T-helper 9 cell (primary cell): ENCODE results near the gene CCR9.
"Not testable (repeated sequence)": the region's sequence is repeated elsewhere in the genome, so short reads cannot be mapped to it uniquely, and the experiment has no call there.

Source experiments
- DNase-seq: peaks from one replicate; pipeline ENCODE4 v3.0.0-alpha.2; 2020
- total RNA-seq, 2 donors: gene quantifications; one replicate each; lab custom pipeline; 2026; lab: John Stamatoyannopoulos, UW

The CCR9 gene, protein sequence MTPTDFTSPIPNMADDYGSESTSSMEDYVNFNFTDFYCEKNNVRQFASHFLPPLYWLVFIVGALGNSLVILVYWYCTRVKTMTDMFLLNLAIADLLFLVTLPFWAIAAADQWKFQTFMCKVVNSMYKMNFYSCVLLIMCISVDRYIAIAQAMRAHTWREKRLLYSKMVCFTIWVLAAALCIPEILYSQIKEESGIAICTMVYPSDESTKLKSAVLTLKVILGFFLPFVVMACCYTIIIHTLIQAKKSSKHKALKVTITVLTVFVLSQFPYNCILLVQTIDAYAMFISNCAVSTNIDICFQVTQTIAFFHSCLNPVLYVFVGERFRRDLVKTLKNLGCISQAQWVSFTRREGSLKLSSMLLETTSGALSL
- total RNA-seq, result 9.4 to 48.1 reads per million in 2 donors

DNA sequence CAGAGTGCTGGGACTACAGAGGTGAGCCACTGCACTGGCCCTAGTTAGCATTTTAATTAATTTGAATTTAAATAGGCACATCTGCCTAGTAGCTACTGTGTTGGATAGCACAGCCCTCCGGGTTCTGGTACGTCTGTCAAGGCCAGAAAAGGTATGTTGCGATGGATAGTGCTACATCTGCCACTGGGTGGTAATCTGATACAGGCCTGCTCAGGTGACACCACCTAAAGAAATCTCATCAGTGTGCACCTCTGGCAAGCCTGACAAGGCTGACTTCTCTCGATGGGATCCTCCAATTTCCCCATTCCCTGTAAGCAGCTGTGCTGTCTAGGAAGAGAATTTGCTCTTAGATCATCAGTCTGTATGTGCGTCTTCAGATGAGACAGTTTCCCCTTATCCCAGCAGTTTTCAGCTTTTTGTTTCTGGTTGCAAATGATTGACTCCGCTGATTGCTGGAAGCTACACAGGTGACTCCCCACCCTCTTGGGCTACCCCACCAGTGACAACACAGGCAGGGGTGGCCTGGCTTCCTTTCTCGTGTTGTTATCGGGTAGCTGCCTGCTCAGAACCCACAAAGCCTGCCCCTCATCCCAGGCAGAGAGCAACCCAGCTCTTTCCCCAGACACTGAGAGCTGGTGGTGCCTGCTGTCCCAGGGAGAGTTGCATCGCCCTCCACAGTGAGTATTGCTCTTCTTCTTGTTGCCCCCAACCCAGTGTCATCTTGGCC, at the start of gene CCR9:
CCR9 (plus strand) TSS at position 565 of the 727 bp plus-strand sequence. CDS start 8,391 bp downstream, outside the sequence.
- no peak for DNase-seq

- no peak for DNase-seq
Measured at GRCh38 chr3:45838466-45838865, 47.9 kb upstream of the CCR9 start.

DNA sequence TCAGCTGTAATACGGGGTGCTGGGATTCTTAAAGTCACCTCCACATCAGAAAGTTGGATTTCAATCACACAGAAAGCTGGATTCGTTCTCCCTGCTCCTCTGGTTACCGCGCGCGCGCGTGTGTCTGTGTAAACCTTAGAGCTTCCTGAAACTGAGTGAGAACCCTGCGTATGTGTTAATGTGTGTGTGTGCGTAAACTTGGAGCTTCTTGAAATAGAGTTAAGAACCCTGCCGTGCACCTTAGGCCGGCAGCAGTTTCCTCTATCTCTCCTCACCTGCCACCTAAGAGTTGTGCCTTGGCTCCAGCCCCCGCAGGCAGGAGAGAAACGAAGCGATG, 45.0 kb upstream of the CCR9 start:
- DNase-seq, result no peak

DNA sequence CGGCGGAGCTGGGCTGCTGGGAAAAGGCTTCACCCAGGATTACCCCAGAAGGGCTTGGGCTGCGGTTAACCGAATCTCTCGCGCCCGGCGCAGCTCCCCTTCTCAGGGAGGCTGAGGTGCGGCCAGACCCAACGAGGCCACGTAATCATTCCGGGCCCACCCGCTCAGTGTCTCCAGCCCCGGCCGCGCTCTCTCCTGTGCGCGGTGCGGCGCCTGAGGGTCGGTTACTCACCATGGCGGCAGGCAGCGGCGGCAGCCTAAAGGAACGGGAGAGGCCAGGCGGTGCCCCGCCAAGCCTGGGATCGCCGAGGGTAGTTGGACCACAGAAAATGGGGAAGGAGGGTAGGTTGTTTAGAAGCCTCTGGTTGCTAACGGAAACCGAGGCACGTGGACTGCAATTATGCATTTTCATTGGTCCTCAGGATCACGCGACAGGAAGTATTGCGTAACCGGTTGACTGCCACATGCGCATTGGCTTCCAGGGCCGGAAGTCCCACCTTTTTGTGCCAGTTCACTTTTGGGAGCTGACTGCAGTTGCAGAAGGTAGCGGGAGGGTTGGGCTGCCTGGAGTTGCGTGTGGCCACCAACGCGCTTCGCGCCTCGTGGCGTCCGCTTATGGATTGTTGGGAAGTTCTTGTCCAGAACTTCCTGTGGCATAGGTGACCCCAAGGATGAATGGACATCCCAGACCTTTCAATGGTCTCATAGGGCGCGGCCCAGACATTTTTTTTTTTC, 44.4 kb upstream of the CCR9 start, which contains the start of gene LZTFL1:
LZTFL1 (minus strand) TSS at position 363 of the 735 bp plus-strand sequence; CDS start at position 235, 128 bp downstream.
- peak; percentile 79 for DNase-seq

- DNase-seq, result no peak
Measured at GRCh38 chr3:45842851-45843625, 43.3 kb upstream of the CCR9 start.

GRCh38 chr3:45844616-45845015, 41.7 kb upstream of the CCR9 start:
- DNase-seq, result no peak

DNA sequence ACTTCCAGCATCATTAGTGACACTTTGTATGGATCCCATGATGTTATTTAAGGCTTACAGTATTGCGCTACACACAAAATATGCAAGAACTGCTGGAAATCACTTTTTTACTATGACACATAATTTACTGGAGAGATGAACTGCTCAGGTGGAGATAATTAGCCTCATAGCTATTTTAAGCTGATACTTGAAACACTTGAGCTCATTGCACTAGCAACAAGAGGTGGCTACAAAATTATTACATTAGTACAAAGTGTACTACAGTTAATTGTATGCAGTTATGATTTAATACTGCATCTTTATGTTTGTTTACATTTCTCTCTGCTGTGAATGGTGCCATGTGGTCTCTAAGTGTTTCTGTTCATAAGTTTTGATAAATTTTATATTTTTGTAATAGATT, 38.0 kb upstream of the CCR9 start:
- DNase-seq, result no peak

DNA sequence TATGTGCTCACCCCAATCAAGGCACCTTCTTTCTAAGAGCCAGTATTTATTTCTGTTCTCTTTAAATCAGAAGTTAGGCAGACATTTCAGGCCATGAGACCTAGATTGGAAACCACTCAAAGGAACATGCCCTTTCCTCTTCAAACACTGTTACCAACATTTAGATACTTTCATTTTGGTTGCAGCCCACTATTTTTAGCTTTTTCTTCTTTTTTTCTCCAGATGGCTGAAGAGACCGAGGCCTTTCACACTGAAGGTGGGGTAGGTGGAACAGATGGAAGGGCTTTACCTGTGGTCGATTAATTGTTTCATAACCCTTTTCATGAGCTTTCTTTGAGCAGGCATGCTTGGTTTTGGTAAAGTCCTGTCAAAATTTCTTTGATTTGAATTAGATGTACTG, 33.5 kb upstream of the CCR9 start:
- no peak for DNase-seq

GRCh38 chr3:45856323-45856722, 30.0 kb upstream of the CCR9 start:
- not testable (repeated sequence) for DNase-seq

DNA sequence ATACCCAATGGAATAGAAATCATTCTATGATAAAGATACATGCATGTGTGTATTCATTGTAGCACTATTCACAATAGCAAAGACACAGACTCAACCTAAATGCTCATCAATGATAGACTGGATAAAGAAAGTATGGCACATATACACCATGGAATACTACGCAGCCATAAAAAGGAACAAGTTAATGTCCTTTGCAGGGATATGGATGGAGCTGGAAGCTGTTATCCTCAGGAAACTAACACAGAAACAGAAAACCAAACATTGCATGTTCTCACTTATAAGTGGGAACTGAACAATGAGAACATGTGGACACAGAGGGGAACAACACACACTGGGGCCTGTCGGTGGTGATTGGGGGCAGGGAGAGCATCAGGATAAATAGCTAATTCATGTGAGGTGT, 29.3 kb upstream of the CCR9 start:
- not testable (repeated sequence) for DNase-seq

- DNase-seq, result no peak
Measured at GRCh38 chr3:45858809-45859543, 27.4 kb upstream of the CCR9 start.

DNA sequence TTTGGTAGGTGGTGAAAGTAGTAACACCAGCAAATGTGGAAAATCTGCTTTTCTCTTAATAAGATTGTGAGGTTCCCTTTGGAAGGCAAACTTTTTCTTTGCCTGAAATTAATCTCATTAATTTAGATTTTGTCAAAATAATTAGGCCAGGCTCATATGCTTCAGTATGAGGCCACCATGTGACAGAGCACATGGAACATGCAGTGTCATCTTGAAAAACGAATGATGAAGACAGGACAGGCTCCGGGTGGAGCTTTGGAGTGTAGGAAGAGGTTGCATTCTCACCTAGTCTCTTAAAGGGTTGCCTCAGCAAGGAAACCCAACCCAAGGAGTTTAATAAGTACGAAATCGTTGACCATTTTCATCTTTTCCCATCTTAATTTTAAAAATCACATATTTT, 25.9 kb upstream of the CCR9 start:
- DNase-seq, result no peak

- no peak for DNase-seq
Measured at GRCh38 chr3:45861043-45861719, 25.2 kb upstream of the CCR9 start.

DNA sequence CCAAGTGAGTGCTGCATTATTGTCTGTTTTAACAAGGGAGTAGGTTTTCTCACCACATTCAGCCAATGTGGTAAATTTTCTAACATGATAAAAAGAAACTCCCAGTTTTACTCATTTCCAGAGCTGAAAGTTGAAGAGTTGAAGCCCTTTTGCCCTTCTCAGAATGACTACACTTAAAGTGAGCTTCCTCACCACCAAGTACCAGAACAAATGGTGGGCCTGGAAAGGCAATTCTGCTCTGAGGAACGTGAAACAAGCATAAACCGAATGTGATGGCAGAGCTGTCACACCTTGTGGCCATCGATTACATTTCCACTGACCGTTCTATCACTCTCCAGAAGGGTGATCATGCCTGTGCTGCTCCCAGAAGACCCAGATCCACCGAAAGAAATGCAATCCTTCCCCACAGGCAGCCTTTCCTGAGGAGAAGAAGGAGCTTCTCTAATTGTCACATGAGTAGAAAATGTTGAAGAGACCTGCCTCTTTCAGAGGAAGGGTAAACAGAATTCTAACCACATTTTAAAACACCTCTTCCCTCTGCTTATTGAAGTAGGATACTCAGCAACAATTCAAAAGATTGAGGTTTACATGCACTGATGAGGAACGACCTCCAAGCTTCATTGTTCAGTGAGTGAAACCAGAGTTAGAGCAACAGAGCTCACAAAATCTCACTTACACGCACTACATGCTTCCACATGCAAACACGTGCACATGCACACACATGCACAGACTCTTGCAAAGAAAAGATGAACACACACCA, 21.4 kb upstream of the CCR9 start:
- no peak for DNase-seq

GRCh38 chr3:45865563-45865962, 20.8 kb upstream of the CCR9 start:
- no peak for DNase-seq

GRCh38 chr3:45868213-45868612, 18.1 kb upstream of the CCR9 start:
- DNase-seq, result no peak

DNA sequence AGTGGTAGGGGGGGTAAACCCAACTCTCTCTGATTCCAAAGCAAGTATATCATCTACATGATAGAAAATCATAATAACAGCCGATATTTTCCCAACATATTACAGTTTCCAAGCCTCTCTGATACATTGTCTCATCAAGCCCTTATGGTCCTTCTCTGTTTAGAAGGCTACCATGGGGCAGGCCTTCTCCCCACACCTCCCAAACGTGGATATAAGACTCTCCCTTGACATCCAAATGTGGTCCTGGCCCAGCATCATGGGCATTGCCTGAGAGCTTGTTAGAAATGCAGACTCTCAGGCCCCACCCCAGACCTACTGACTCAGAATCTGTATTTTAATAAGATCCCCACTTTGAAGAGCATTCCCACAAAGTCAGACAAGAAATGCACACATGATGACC, 17.7 kb upstream of the CCR9 start:
- no peak for DNase-seq

DNA sequence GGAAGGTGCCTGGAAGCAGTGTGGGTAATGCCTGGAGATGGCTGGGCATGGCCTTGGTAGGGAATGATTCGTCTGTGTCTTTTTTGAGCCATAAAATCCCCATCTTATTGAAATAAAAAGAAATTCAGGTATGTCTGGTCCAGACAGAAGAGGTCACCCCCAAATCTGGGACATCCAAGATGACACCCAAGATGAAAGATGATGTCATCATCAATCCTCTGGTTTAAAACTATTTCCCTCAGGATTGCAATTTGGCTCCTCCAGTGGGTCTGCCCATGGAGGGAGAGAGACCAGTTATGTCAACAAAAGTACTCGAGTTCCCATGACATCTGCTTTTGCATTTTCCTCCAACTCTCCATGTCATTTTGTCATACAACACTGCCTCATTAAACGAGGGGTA, 16.7 kb upstream of the CCR9 start:
- DNase-seq, result no peak

- peak; percentile 62 for DNase-seq
Measured at GRCh38 chr3:45870099-45870498, 16.2 kb upstream of the CCR9 start.

- no peak for DNase-seq
Measured at GRCh38 chr3:45871780-45872179, 14.6 kb upstream of the CCR9 start.

GRCh38 chr3:45872569-45872968, 13.8 kb upstream of the CCR9 start:
- DNase-seq, result no peak
